GM21381 (cell line): ENCODE results near the gene CAGE1.

ENCODE experiments used
- ATAC-seq: cut with Tn5 transposase; IDR thresholded peaks from one replicate; pipeline ENCODE4 v1.9.1; 2021; ENCODE audit warnings: mild to moderate bottlenecking, moderate library complexity; ENCODE audit not compliant: unreplicated experiment

The CAGE1 gene

DNA sequence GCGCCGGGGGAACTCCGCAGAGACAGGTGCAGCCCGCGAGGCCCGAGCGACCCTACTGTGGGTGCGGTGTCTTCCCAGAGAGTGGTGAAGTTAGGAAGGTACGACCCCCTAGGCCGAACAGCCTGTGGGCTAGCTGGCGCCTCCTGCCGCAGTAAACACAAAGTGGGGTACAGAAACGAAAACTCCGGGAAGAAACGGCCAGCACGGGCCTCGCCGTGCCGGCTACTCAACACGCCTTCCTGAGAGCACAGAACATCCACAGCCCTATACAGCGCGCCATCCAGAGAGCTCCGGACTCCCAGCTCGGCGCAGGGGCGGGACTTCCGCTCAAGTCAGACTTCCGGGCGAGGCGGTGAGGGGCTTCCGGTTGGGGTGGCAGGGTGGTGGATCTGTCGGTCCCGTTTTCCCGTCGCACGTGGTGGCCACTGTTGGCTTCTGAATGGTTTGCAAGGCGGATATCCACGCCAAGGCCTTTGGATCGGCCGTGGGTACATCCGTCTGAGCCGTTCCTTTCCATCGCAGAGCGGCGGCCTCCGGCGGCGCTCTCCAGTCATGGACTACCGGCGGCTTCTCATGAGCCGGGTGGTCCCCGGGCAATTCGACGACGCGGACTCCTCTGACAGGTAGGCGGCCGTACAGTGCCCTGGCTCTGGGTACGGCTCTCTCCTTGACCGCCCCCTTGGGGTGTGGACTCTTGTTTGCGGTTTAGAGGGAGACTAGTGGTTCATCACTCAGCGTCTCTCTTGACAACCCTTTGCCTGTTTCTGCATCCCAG is at the start of gene CAGE1, which contains the start of gene RIOK1:
Gene CAGE1, minus strand, starts transcription at position 292 of the 775 bp plus-strand sequence. CDS start 2,569 bp downstream, outside the sequence.
Gene RIOK1, plus strand, starts transcription at position 358 of the 775 bp plus-strand sequence. Its CDS starts 195 bp downstream, at position 553.
- peak; percentile 97 for ATAC-seq

- no peak for ATAC-seq
These were observed 49.7 kb upstream of the CAGE1 start for GRCh38 chr6:7439228-7439627.

GRCh38 chr6:7438011-7438410 is 48.5 kb upstream of the CAGE1 start:
- no peak for ATAC-seq

GRCh38 chr6:7434672-7435071 is 45.1 kb upstream of the CAGE1 start:
- ATAC-seq = no peak

DNA sequence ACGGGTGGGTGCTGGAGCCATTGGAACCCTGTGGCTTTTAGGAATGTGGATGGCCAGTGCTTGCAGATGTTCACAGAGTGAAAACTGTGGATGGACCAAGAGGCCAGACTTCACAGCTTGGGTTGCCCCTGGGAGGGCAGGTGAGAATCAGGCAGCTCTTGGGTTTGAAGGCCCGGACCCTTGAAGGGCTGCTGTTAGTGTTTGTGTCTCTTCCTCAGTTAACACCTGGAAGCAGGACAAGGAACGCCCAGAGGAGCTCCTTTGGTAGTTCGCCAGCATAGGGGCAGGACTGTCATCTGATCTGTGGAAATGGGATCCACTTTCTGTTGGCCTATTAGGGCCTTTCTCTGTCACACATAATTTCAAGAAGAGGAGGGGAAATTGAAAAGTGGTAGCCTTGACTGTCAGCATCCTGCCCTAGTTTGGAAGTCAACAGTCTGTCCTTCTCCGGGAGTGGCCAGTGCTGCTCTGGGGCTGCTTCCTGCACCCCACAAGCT is 43.6 kb upstream of the CAGE1 start:
- no peak for ATAC-seq

- no peak for ATAC-seq
These were observed 43.0 kb upstream of the CAGE1 start for GRCh38 chr6:7432391-7433120.

- ATAC-seq = no peak
These were observed 42.3 kb upstream of the CAGE1 start for GRCh38 chr6:7431674-7432390.

DNA sequence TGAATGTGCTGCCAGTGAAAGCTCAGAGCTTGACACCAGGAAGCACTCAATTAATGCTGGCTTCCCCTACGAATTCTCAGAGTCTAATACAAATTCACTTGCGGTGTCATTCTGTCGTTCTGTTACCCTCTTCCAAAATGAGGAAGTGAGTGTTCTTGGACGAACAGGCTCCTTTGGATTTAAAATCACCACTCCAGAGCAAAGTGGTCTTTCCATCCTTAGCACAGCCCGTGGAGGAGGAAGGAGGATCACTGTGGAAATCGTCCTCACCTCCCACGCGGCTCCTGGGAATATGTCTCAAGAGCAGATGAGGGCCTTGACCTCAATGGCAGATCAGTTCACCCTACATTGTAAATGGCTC is 41.8 kb upstream of the CAGE1 start:
- ATAC-seq = no peak

DNA sequence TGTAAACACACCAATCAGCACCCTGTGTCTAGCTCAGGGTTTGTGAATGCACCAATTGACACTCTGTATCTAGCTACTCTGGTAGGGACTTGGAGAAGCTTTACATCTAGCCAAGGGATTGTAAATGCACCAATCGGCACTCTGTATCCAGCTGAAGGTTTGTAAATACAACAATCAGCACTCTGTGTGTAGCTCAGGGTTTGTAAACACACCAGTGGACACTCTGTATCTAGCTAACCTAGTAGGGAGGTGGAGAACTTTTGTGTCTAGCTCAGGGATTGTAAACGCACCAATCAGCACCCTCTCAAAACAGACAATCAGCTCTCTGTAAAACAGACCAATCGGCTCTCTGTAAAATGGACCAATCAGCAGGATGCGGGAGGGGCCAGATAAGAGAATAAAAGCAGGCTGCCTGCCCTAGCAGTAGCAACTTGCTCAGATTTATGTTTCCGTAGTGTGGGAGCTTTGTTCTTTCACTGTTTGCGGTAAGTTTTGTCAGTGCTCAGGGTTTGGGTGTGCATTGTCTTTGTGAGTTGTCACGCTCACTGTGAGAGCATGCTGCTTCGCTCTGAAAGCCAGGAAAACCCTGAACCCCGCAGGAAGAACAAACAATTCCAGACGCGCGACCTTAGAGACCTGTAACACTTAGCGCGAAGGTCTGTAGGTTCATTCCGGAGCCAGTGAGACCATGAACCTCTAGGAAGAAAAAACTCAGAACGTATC is 37.1 kb upstream of the CAGE1 start:
- no peak for ATAC-seq

DNA sequence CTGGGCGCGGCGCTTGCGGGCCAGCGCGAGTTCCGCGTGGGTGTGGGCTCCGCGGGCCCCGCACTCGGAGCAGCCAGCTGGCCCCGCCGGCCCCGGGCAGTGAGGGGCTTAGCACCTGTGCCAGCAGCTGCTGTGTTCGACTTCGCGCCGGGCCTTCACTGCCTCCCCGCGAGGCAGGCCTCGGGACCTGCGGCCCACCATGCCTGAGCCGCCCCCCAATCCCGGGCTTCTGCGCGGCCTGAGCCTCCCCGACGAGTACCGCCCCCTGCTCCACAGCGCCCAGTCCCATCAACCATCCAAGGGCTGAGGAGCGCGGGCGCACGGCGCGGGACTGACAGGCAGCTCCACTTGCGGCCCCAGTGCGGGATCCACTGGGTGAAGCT is 36.3 kb upstream of the CAGE1 start:
- no peak for ATAC-seq

DNA sequence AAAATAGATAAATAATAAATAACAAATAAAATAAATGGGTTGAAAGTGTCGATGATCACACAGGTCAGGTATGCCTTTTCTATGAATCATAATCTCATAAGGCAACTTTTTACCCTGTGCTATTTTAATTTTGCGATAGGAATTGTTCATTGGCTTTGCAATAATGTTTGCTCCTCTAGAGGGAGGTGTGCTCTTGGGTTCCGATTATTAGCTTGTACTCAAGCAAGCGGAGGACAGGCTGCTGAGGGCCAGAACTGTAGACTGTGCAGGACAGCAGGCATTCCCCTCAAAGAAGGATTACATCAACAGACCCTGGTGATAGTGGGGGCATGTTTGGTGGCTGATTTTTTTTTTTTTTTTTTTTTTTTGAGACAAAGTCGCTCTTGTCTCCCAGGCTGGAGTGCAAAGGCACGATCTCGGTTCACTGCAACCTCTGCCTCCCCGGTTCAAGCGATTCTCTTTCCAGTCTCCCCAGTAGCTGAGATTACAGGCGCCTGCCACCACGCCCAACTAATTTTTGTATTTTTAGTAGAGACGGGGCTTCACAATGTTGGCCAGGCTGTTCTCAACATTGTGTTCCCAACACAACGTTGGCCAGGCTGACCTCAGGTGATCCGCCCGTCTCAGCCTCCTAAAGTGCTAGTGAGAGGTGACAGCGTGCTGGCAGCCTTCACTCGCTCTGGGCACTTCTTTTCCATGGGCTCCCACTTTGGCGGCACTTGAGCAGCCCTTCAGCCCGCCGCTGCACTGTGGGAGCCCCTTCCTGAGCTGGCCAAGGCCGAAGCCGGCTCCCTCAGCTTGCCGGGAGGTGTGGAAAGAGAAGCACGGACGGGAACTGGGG is 35.6 kb upstream of the CAGE1 start:
- ATAC-seq = no peak

- ATAC-seq = no peak
These were observed 34.5 kb upstream of the CAGE1 start for GRCh38 chr6:7424058-7424457.

GRCh38 chr6:7421066-7421465 is 31.5 kb upstream of the CAGE1 start:
- no peak for ATAC-seq

GRCh38 chr6:7419065-7419464 is 29.5 kb upstream of the CAGE1 start:
- ATAC-seq = no peak

DNA sequence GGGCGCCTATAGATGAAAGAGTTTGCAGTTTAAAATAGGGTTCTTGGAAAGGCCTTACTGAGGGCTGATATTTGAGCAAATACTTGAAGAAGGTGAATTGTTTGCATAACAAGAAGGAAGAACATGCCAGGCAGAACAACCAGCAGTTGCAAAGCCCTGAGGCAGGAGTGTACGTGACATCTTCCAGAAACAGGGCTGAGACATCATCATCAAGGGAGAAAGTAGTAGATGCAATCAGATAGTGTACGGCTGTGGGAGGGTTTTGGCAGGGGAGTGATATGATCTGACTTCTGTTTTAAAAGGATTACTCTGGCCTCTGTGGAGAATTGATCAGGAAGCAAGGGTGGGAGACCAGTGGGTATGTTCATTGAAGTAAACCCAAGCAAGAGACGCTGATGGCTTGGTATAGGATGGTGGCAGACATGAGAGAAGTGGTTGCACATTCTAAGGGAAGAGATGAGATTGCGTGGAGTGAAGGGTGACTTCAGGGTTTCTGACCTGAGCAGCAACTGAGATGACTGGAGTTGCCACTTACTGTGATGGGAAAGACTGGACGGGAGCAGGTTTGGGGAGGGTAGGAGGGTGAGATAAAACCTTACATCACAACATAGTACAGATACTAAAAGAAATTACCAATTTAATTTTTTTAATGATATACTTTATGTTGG is 28.8 kb upstream of the CAGE1 start:
- ATAC-seq = no peak

DNA sequence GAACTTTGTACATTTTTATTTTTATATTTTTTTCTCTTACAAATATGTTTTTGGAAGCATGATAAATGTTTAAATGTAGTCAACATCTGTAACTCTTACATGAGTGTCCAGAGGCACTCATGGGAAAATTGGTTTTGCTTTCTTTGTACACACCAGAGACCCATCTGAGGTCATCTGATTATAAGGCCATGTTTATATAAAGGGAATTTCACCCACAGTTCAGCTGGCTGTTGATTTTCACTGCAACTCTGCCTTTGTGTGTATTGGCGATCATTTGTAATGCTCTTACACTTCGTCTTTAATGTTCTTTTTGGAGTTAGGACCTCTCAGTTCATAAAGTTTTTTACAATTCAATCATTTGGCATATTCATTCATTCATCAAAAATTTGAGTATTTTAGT is 28.1 kb upstream of the CAGE1 start:
- ATAC-seq = no peak

GRCh38 chr6:7414811-7415210 is 25.3 kb upstream of the CAGE1 start:
- no peak for ATAC-seq

- ATAC-seq = no peak
These were observed 23.7 kb upstream of the CAGE1 start for GRCh38 chr6:7413151-7413823.

- ATAC-seq = no peak
These were observed 21.8 kb upstream of the CAGE1 start for GRCh38 chr6:7411328-7411727.
